Gastroesophageal sphincter (tissue), 4 donors: ENCODE results near the gene KNCN. TPM values are rescaled to one million over a fixed set of nuclear protein-coding genes. Genes with fewer than 3 reads are reported as not detected.

Experiments used
- ATAC-seq: fragments of 150-250 bp; one replicate; pipeline ENCODE4 v1.9.1; 2016; ENCODE audit warnings: mild to moderate bottlenecking, moderate library complexity
- H3K27ac ChIP-seq, 4 donors: fragments of 200-600 bp; sonication (generic) in 3 of 4; 1 replicate in 3 of 4; 2 replicates in 1 of 4; pipeline ENCODE4 v1.5.1; 2016 to 2019
- H3K27me3 ChIP-seq: fragments of 200-600 bp; sonication (generic); one replicate; pipeline ENCODE4 v1.5.1; 2019
- H3K36me3 ChIP-seq, 2 donors: fragments of 200-600 bp; sonication (generic); one replicate each; pipeline ENCODE4 v1.5.1; 2019; ENCODE audit warnings: control low read depth in 1 of 2
- H3K4me1 ChIP-seq, 3 donors: fragments of 200-600 bp; sonication (generic); 1 replicate in 2 of 3; 2 replicates in 1 of 3; pipeline ENCODE4 v1.5.1; 2016 to 2019; ENCODE audit warnings: control low read depth in 2 of 3
- H3K4me3 ChIP-seq, 2 donors: fragments of 200-600 bp; sonication (generic); one replicate each; pipeline ENCODE4 v1.5.1; 2019; ENCODE audit warnings: mild to moderate bottlenecking in 1 of 2, moderate library complexity in 1 of 2
- H3K9me3 ChIP-seq, 3 donors: fragments of 200-600 bp; sonication (generic); one replicate each; pipeline ENCODE4 v1.5.1; 2017 to 2019; ENCODE audit warnings: control low read depth in 2 of 3
- CTCF ChIP-seq, 4 experiments: fragments of 200-600 bp in 2 of 4; fragments of 450-650 bp in 2 of 4; sonication (generic) in 1 of 4; IDR thresholded peaks; one replicate each; pipeline ENCODE4 v1.5.1; 2017 to 2019; ENCODE audit warnings: antibody characterized with exemption in 4 of 4, mild to moderate bottlenecking in 2 of 4, moderate library complexity in 2 of 4
- EP300 ChIP-seq: sonication (generic); formaldehyde crosslinking; IDR thresholded peaks from one replicate; pipeline ENCODE4 v1.6.1; 2017; ENCODE audit warnings: antibody characterized with exemption, mild to moderate bottlenecking
- POLR2A ChIP-seq, 2 donors: fragments of 450-650 bp; IDR thresholded peaks; one replicate each; pipeline ENCODE4 v1.6.1; 2017; ENCODE audit warnings: antibody characterized with exemption in 2 of 2, mild to moderate bottlenecking in 2 of 2, moderate library complexity in 1 of 2
- POLR2AphosphoS5 ChIP-seq: sonication (generic); formaldehyde crosslinking; IDR thresholded peaks from one replicate; pipeline ENCODE4 v1.6.1; 2017; ENCODE audit warnings: antibody characterized with exemption
- WGBS, 2 donors: methylation state at CpG; one replicate each; pipeline ENCODE4 v1.1.5; 2018; ENCODE audit warnings: low coverage in 1 of 2; 5-methylcytosine and 5-hydroxymethylcytosine counted together
- total RNA-seq, 4 donors: library from RNA; depleted of rRNA; stranded (reverse); fragments of >200 nt; gene quantifications; one replicate each; pipeline ENCODE4 v1.1.0, GENCODE V29; 2016

KNCN gene
- total RNA-seq, 4 donors from 2014 or later = not detected

- Histone ChIP-seq H3K9me3 (no peaks in the 10 kb centered on the region), H3K27me3 (no peaks in the 10 kb centered on the region), H3K4me1 (peaks cover 0 to 23% (median 0%) of the 10 kb centered on the region in 3 donors), H3K27ac (no peak overlapping the region), H3K36me3 (peaks cover 0 to 96% of the 10 kb centered on the region in 2 donors), H3K4me3 (no peak overlapping the region)
- TF ChIP-seq POLR2A (IDR thresholded peaks at IDR 0.05) (no peak), POLR2AphosphoS5 (no peak), EP300 (no peak), CTCF (IDR thresholded peaks at IDR 0.05) (no peak)
- ATAC-seq = no peak
- 78 to 82% methylated on average over 3 of the region's 4 CpGs for WGBS, 2 donors
Observed at GRCh38 chr1:46577671-46578070, 26.2 kb upstream of the KNCN start.

DNA sequence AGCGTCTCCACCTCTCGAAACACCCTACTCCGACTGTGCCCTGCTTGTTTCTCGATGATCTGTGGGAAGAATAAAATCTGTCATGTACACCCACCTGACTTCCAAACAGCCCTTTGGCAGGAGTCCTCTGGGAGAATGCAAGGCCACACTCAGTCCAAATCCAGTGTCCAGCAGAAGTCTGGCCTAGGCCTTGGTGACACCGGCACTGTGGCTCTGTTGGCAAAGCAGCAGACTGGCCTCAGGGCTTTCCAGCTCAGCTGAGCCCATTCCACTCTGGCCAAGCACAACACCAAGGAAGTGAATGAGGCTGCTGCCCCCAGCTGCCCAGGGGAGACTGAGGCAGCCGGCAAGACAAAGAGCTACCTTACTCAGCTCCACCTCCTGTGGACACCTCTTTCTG, 25.1 kb upstream of the KNCN start:
- no peak for ATAC-seq
- Histone ChIP-seq H3K9me3 (no peaks in the 10 kb centered on the region), H3K36me3 (peaks cover 0 to 90% of the 10 kb centered on the region in 2 donors), H3K4me1 (peaks cover 0 to 31% (median 0%) of the 10 kb centered on the region in 3 donors), H3K27ac (no peak overlapping the region), H3K27me3 (no peaks in the 10 kb centered on the region), H3K4me3 (no peak overlapping the region)
- no CpG with 5 or more reads among the region's 6 CpGs for WGBS, 2 donors
- no peak for TF ChIP-seq POLR2A (IDR thresholded peaks at IDR 0.05)
- TF ChIP-seq POLR2AphosphoS5 = no peak
- TF ChIP-seq CTCF (IDR thresholded peaks at IDR 0.05) = no peak
- TF ChIP-seq EP300 = no peak

- 83 to 100% methylated on average over 1 to 2 of the region's 3 CpGs for WGBS, 2 donors
- Histone ChIP-seq H3K27ac (peak overlapping the region in 1 of 4 donors; percentile 42), H3K4me1 (peaks cover 0 to 31% (median 0%) of the 10 kb centered on the region in 3 donors), H3K27me3 (no peaks in the 10 kb centered on the region), H3K4me3 (no peak overlapping the region), H3K36me3 (peaks cover 0 to 89% of the 10 kb centered on the region in 2 donors), H3K9me3 (no peaks in the 10 kb centered on the region)
- ATAC-seq = no peak
- TF ChIP-seq EP300 (no peak), POLR2A (IDR thresholded peaks at IDR 0.05) (no peak)
Observed at GRCh38 chr1:46575778-46576177, 24.3 kb upstream of the KNCN start.

DNA sequence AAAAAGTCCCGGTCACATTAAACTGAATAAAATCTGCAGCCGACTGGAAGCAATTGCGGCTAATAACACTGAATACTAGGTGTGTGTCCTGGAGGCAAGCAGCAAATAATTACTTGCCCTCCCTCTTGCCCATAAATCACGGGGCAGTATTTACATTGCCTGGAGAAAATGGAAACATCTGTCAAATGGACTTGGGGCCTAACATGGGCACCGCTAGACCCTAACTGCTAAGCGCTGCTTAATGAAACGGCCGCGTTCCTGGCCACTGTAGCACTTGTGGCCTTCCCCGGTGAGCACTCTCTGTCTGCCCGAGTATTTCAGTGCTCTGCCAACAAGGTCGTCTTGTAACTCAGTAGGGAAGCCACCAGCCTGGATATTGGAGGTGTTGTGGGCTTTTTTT, 23.9 kb upstream of the KNCN start:
- Histone ChIP-seq H3K27me3 (no peaks in the 10 kb centered on the region), H3K4me1 (peaks cover 0 to 34% (median under 1%) of the 10 kb centered on the region in 3 donors), H3K27ac (peak overlapping the region in 1 of 4 donors; percentile 42), H3K4me3 (no peak overlapping the region), H3K9me3 (no peaks in the 10 kb centered on the region), H3K36me3 (peaks cover 0 to 87% of the 10 kb centered on the region in 2 donors)
- 46 to 79% methylated on average over 12 of the region's 12 CpGs for WGBS, 2 donors
- ATAC-seq = no peak
- TF ChIP-seq POLR2A (IDR thresholded peaks at IDR 0.05) (no peak), EP300 (no peak)

- 92 to 95% methylated on average over 6 of the region's 6 CpGs for WGBS, 2 donors
- Histone ChIP-seq H3K27me3 (no peaks in the 10 kb centered on the region), H3K4me3 (no peak overlapping the region), H3K4me1 (peaks cover 0 to 56% (median 10%) of the 10 kb centered on the region in 3 donors), H3K27ac (no peak overlapping the region), H3K36me3 (peaks cover 0 to 68% of the 10 kb centered on the region in 2 donors), H3K9me3 (no peaks in the 10 kb centered on the region)
- ATAC-seq = no peak
- TF ChIP-seq EP300 (no peak), CTCF (IDR thresholded peaks at IDR 0.05) (no peak), POLR2AphosphoS5 (no peak), POLR2A (IDR thresholded peaks at IDR 0.05) (no peak)
Observed at GRCh38 chr1:46571691-46572225, 20.3 kb upstream of the KNCN start.
